Colonic mucosa (tissue), 4 donors: ENCODE measurements around the gene VPS35. TPM values are rescaled to one million over a fixed set of nuclear protein-coding genes. Genes with fewer than 3 reads are reported as not detected.

Experiments used
- DNase-seq: peaks from one replicate; pipeline ENCODE4 v3.0.0-alpha.2; 2020
- H3K27ac ChIP-seq: fragments of 200-600 bp; one replicate; pipeline ENCODE4 v1.8.0; 2021
- H3K27me3 ChIP-seq: fragments of 200-600 bp; one replicate; pipeline ENCODE4 v1.8.0; 2021
- H3K36me3 ChIP-seq: fragments of 200-600 bp; one replicate; pipeline ENCODE4 v1.8.0; 2021
- H3K4me1 ChIP-seq: fragments of 200-600 bp; one replicate; pipeline ENCODE4 v1.8.0; 2021; ENCODE audit warnings: mild to moderate bottlenecking
- H3K4me3 ChIP-seq: fragments of 200-600 bp; one replicate; pipeline ENCODE4 v1.8.0; 2021
- H3K9ac ChIP-seq, 2 donors: one replicate each; pipeline ENCODE4 v1.7.0; 2013; ENCODE audit warnings: control low read depth in 2 of 2, low read depth in 2 of 2, low read length in 2 of 2
- H3K9me3 ChIP-seq: fragments of 200-600 bp; one replicate; pipeline ENCODE4 v1.8.0; 2021
- CTCF ChIP-seq: fragments of 200-600 bp; IDR thresholded peaks from one replicate; pipeline ENCODE4 v1.8.0; 2022; ENCODE audit warnings: antibody characterized with exemption, mild to moderate bottlenecking
- intact Hi-C: fragments of 100-400 bp; cut with DNase I; formaldehyde crosslinking; loops from one replicate; pipeline ENCODE4 v1.14.1; 2022
- total RNA-seq, 2 donors: library from RNA; stranded (reverse); fragmentation: NEBNext Ultra II Directional in 1 of 2; extraction: Animal tissue kit (Norgen Biotek cat#: 25700) in 1 of 2; gene quantifications; one replicate each; pipeline ENCODE4 v1.2.1, GENCODE V29; 2021
- donor health status: healthy.
- donor health status: DM: no; HTN: no; CAD: no.
- donor health status: DM: no; HTN: no; CAD: no.

The VPS35 gene
- total RNA-seq, 2 donors from 2014 or later, result 121 to 124 TPM

- H3K9ac ChIP-seq, result no peak overlapping the region
- no peaks in the 10 kb centered on the region for H3K9me3 ChIP-seq
Measured at GRCh38 chr16:46718214-46718613, 29.2 kb upstream of the VPS35 start.

GRCh38 chr16:46717692-46718091 lies 28.7 kb upstream of the VPS35 start:
- H3K4me1 ChIP-seq, result no peaks in the 10 kb centered on the region
- no peak for TF ChIP-seq CTCF
- intact Hi-C loops, result no loop called here
- H3K27me3 ChIP-seq, result no peaks in the 10 kb centered on the region
- DNase-seq, result no peak
- H3K27ac ChIP-seq, result no peak overlapping the region
- no peak overlapping the region for H3K4me3 ChIP-seq
- no peaks in the 10 kb centered on the region for H3K9me3 ChIP-seq
- H3K36me3 ChIP-seq, result no peaks in the 10 kb centered on the region
- H3K9ac ChIP-seq, result no peak overlapping the region

More at GRCh38 chr16:46718214-46718613, 29.2 kb upstream of the VPS35 start:
- no peak overlapping the region for H3K27ac ChIP-seq
- TF ChIP-seq CTCF, result no peak
- no peak overlapping the region for H3K4me3 ChIP-seq
- no peaks in the 10 kb centered on the region for H3K4me1 ChIP-seq
- intact Hi-C loops, result no loop called here
- no peaks in the 10 kb centered on the region for H3K27me3 ChIP-seq
- no peak for DNase-seq
- no peaks in the 10 kb centered on the region for H3K36me3 ChIP-seq

- intact Hi-C loops, result no loop called here
- Histone ChIP-seq H3K36me3 (no peaks in the 10 kb centered on the region), H3K4me1 (no peaks in the 10 kb centered on the region), H3K9me3 (no peaks in the 10 kb centered on the region), H3K9ac (no peak overlapping the region), H3K27me3 (no peaks in the 10 kb centered on the region), H3K4me3 (no peak overlapping the region), H3K27ac (no peak overlapping the region)
- no peak for TF ChIP-seq CTCF
- no peak for DNase-seq
Measured at GRCh38 chr16:46715769-46716305, 26.9 kb upstream of the VPS35 start.

- Histone ChIP-seq H3K27ac (no peak overlapping the region), H3K9ac (no peak overlapping the region), H3K4me1 (no peaks in the 10 kb centered on the region), H3K9me3 (no peaks in the 10 kb centered on the region), H3K27me3 (no peaks in the 10 kb centered on the region), H3K4me3 (no peak overlapping the region), H3K36me3 (no peaks in the 10 kb centered on the region)
- DNase-seq, result no peak
- intact Hi-C loops, result no loop called here
- no peak for TF ChIP-seq CTCF
Measured at GRCh38 chr16:46714797-46715591, 26.0 kb upstream of the VPS35 start.

GRCh38 chr16:46713634-46714033 lies 24.7 kb upstream of the VPS35 start:
- H3K36me3 ChIP-seq, result no peaks in the 10 kb centered on the region
- H3K9ac ChIP-seq, result no peak overlapping the region
- H3K27me3 ChIP-seq, result no peaks in the 10 kb centered on the region
- intact Hi-C loops, result no loop called here
- H3K27ac ChIP-seq, result no peak overlapping the region
- DNase-seq, result no peak
- no peak overlapping the region for H3K4me3 ChIP-seq
- no peak for TF ChIP-seq CTCF
- H3K4me1 ChIP-seq, result no peaks in the 10 kb centered on the region
- H3K9me3 ChIP-seq, result no peaks in the 10 kb centered on the region
